Lower leg skin (tissue), 4 donors: ENCODE data around the gene EDARADD. TPM values are rescaled to one million over a fixed set of nuclear protein-coding genes. Genes with fewer than 3 reads are reported as not detected.

Experiments used
- DNase-seq, 2 donors: peaks; one replicate each; pipeline ENCODE4 v3.0.0-alpha.2; 2019; ENCODE audit warnings: low spot score in 2 of 2
- H3K4me3 ChIP-seq: fragments of 200-600 bp; sonication (generic); 2 replicates; pipeline ENCODE4 v1.5.1; 2017; ENCODE audit warnings: mild to moderate bottlenecking, low read depth; ENCODE audit not compliant: poor library complexity, severe bottlenecking
- CTCF ChIP-seq, 3 donors: fragments of 450-650 bp; IDR thresholded peaks; one replicate each; pipeline ENCODE4 v1.5.1; 2016; ENCODE audit warnings: antibody characterized with exemption in 3 of 3, mild to moderate bottlenecking in 3 of 3, moderate library complexity in 2 of 3
- POLR2A ChIP-seq, 2 donors: fragments of 450-650 bp; IDR thresholded peaks; one replicate each; pipeline ENCODE4 v1.6.1; 2016 to 2017; ENCODE audit warnings: antibody characterized with exemption in 2 of 2, mild to moderate bottlenecking in 1 of 2, moderate library complexity in 1 of 2
- WGBS, 2 donors: methylation state at CpG; one replicate each; pipeline ENCODE4 v1.1.5; 2018; 5-methylcytosine and 5-hydroxymethylcytosine counted together
- intact Hi-C: fragments of 100-400 bp; cut with DNase I; formaldehyde crosslinking; loops from one replicate; pipeline ENCODE4 v1.15.0; 2023; ENCODE audit warnings: low total_unique reads
- total RNA-seq, 4 donors: library from RNA; depleted of rRNA; stranded (reverse); fragments of >200 nt; gene quantifications; one replicate each; pipeline ENCODE4 v1.1.0, GENCODE V29; 2016

EDARADD gene
- total RNA-seq, 4 donors from 2014 or later = 3.5 to 7.2 (median 4.5) TPM

GRCh38 chr1:236509647-236510401, 115.7 kb downstream of the EDARADD start:
- no peak overlapping the region for H3K4me3 ChIP-seq
- WGBS, 2 donors = 92% methylated on average over 8 of the region's 8 CpGs
- no peak for DNase-seq
- intact Hi-C loops = no loop called here
- TF ChIP-seq POLR2A (IDR thresholded peaks at IDR 0.05) = no peak

GRCh38 chr1:236511735-236512418, 117.8 kb downstream of the EDARADD start:
- WGBS, 2 donors = 87 to 91% methylated on average over 11 of the region's 11 CpGs
- H3K4me3 ChIP-seq = no peak overlapping the region
- TF ChIP-seq CTCF (IDR thresholded peaks at IDR 0.05) (no peak), POLR2A (IDR thresholded peaks at IDR 0.05) (no peak)
- intact Hi-C loops = no loop called here
- no peak for DNase-seq

GRCh38 chr1:236514703-236515442, 120.8 kb downstream of the EDARADD start:
- no peak for DNase-seq
- H3K4me3 ChIP-seq = no peak overlapping the region
- WGBS, 2 donors = 58 to 59% methylated on average over 4 of the region's 4 CpGs
- TF ChIP-seq CTCF (IDR thresholded peaks at IDR 0.05) (no peak), POLR2A (IDR thresholded peaks at IDR 0.05) (no peak)
- intact Hi-C loops = no loop called here

GRCh38 chr1:236515443-236515958, 121.4 kb downstream of the EDARADD start:
- no peak overlapping the region for H3K4me3 ChIP-seq
- 32 to 63% methylated on average over 4 of the region's 4 CpGs for WGBS, 2 donors
- intact Hi-C loops = no loop called here
- TF ChIP-seq CTCF (IDR thresholded peaks at IDR 0.05) = no peak
- TF ChIP-seq POLR2A (IDR thresholded peaks at IDR 0.05) = no peak
- DNase-seq = no peak

- 27 to 30% methylated on average over 8 of the region's 8 CpGs for WGBS, 2 donors
Measured at GRCh38 chr1:236516929-236517704, 123.0 kb downstream of the EDARADD start.

More at GRCh38 chr1:236516929-236517704, 123.0 kb downstream of the EDARADD start:
- DNase-seq = no peak
- intact Hi-C loops = no loop called here
- H3K4me3 ChIP-seq = no peak overlapping the region
- TF ChIP-seq POLR2A (IDR thresholded peaks at IDR 0.05) (no peak), CTCF (IDR thresholded peaks at IDR 0.05) (no peak)
